ENCODE measurements around the gene EBF3. TPM values are rescaled to one million over a fixed set of nuclear protein-coding genes. Genes with fewer than 3 reads are reported as not detected.

The EBF3 gene
- total RNA-seq, 2 donors from 2014 or later = 0.44 to 2.0 TPM

DNA sequence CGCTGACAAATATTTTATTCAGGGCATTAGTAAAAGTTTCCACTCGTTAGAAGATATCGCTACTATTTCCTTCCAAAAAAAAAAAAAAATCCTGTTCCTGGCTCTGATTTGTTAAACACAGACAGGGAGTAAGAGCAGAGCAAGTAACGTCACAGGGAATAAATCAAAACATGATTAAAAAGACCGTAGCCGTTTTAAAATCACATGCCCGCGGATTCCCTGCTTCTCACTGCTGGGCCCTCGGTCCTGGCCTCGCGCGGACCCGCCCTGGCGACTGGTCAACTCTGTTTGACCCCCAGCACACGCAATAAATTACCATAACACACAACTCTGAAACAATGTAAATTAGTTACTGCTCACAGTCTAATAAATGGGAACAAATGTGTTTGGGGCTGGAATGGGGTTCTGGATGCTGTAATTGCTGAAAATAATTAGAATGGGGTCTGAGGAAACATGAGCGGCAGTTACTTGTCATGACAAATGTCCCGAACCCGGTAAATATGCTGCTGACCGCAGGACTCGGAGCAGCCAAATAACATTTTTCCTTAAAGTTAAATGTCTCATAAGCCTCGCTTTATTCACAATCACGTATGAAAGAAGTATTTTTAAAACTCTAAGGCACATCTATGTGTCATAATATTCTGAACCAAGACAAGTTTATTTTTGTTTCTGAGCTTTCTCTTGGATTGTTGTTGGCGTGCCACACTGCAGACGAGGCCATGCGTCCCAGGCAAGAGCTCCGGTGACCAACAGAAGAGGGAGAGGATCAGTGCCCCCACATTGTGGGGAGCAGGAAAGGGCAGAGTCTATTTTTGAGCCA, 17.9 kb downstream of the EBF3 start:
- Histone ChIP-seq H3K36me3 (ENCODE audit: control insufficient read depth, insufficient read depth, low read length) (no peaks in the 10 kb centered on the region), H3K27me3 (ENCODE audit: control insufficient read depth, insufficient read depth, low read length, poor library complexity, severe bottlenecking) (no peaks in the 10 kb centered on the region), H3K9me3 (ENCODE audit: control insufficient read depth, low read length) (no peaks in the 10 kb centered on the region), H3K4me3 (ENCODE audit: low read length) (no peak overlapping the region), H3K9ac (ENCODE audit: extremely low read depth, low read length, poor library complexity, severe bottlenecking) (no peak overlapping the region), H3K4me1 (ENCODE audit: control insufficient read depth, insufficient read depth, low read length) (no peaks in the 10 kb centered on the region), H3K27ac (ENCODE audit: low read depth, low read length) (no peak overlapping the region)
- no peak for TF ChIP-seq CTCF (conservative IDR thresholded peaks at IDR 0.05)
- 91 to 93% methylated on average over 10 to 26 of the region's 26 CpGs for WGBS, 2 experiments (ENCODE audit: insufficient coverage in 1 of 2, insufficient read length in 1 of 2)
- no peaks in the 10 kb centered on the region for H3K36me3 Mint-ChIP-seq (ENCODE audit: low read depth)
- H3K4me1 Mint-ChIP-seq = peaks cover 17% of the 10 kb centered on the region
- no peak overlapping the region for H3K27ac Mint-ChIP-seq
- DNase-seq = no peak
- no peaks in the 10 kb centered on the region for H3K9me3 Mint-ChIP-seq
- H3K4me3 Mint-ChIP-seq = no peak overlapping the region
- H3K27me3 Mint-ChIP-seq (ENCODE audit: insufficient read depth) = peaks cover 3% of the 10 kb centered on the region

DNA sequence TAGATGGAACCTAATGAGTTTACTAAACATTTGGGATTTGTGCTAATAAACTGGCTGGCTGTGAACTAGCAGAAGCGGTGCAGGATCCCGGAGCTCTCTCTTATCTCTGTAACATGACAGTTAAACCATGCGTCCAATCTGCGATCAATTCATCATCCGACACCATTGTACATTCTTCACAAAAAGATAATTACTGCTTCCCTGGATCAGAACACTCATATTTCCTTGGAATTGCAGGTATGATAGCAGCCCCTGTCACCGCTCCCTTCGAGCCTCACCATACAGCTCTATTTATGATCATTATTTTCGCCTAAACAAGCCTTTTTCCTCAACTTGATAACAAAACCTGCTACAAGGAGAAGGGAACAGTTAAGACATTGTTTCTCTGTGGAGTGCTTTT, 18.5 kb downstream of the EBF3 start:
- no peak for DNase-seq
- Histone ChIP-seq H3K27me3 (ENCODE audit: control insufficient read depth, insufficient read depth, low read length, poor library complexity, severe bottlenecking) (no peaks in the 10 kb centered on the region), H3K9me3 (ENCODE audit: control insufficient read depth, low read length) (no peaks in the 10 kb centered on the region), H3K27ac (ENCODE audit: low read depth, low read length) (no peak overlapping the region), H3K9ac (ENCODE audit: extremely low read depth, low read length, poor library complexity, severe bottlenecking) (no peak overlapping the region), H3K4me3 (ENCODE audit: low read length) (no peak overlapping the region), H3K36me3 (ENCODE audit: control insufficient read depth, insufficient read depth, low read length) (no peaks in the 10 kb centered on the region), H3K4me1 (ENCODE audit: control insufficient read depth, insufficient read depth, low read length) (no peaks in the 10 kb centered on the region)
- Mint-ChIP-seq H3K4me3 (no peak overlapping the region), H3K27ac (no peak overlapping the region), H3K9me3 (no peaks in the 10 kb centered on the region), H3K4me1 (peaks cover 13% of the 10 kb centered on the region), H3K36me3 (ENCODE audit: low read depth) (no peaks in the 10 kb centered on the region), H3K27me3 (ENCODE audit: insufficient read depth) (peaks cover 3% of the 10 kb centered on the region)
- 94 to 100% methylated on average over 5 to 8 of the region's 8 CpGs for WGBS, 2 experiments (ENCODE audit: insufficient coverage in 1 of 2, insufficient read length in 1 of 2)
- TF ChIP-seq CTCF (conservative IDR thresholded peaks at IDR 0.05) = no peak

- peaks cover 10% of the 10 kb centered on the region for H3K4me1 Mint-ChIP-seq
- H3K27ac Mint-ChIP-seq = no peak overlapping the region
- H3K4me3 Mint-ChIP-seq = no peak overlapping the region
- H3K36me3 Mint-ChIP-seq (ENCODE audit: low read depth) = no peaks in the 10 kb centered on the region
- Histone ChIP-seq H3K4me1 (ENCODE audit: control insufficient read depth, insufficient read depth, low read length) (no peaks in the 10 kb centered on the region), H3K9me3 (ENCODE audit: control insufficient read depth, low read length) (no peaks in the 10 kb centered on the region), H3K27me3 (ENCODE audit: control insufficient read depth, insufficient read depth, low read length, poor library complexity, severe bottlenecking) (no peaks in the 10 kb centered on the region), H3K9ac (ENCODE audit: extremely low read depth, low read length, poor library complexity, severe bottlenecking) (no peak overlapping the region), H3K27ac (ENCODE audit: low read depth, low read length) (no peak overlapping the region), H3K36me3 (ENCODE audit: control insufficient read depth, insufficient read depth, low read length) (no peaks in the 10 kb centered on the region), H3K4me3 (ENCODE audit: low read length) (no peak overlapping the region)
- no peak for TF ChIP-seq CTCF (conservative IDR thresholded peaks at IDR 0.05)
- H3K9me3 Mint-ChIP-seq = no peaks in the 10 kb centered on the region
- 87 to 98% methylated on average over 5 of the region's 6 CpGs for WGBS, 2 experiments (ENCODE audit: insufficient coverage in 1 of 2, insufficient read length in 1 of 2)
- H3K27me3 Mint-ChIP-seq (ENCODE audit: insufficient read depth) = peaks cover 6% of the 10 kb centered on the region
- DNase-seq = no peak
These were observed 19.0 kb downstream of the EBF3 start for GRCh38 chr10:129945064-129945463.
